ENCODE data around the gene FAM236D. TPM values are rescaled to one million over a fixed set of nuclear protein-coding genes. Genes with fewer than 3 reads are reported as not detected.
"Not testable (repeated sequence)": the region's sequence is repeated elsewhere in the genome, so short reads cannot be mapped to it uniquely, and the experiment has no call there.

FAM236D gene
- total RNA-seq: not detected

DNA sequence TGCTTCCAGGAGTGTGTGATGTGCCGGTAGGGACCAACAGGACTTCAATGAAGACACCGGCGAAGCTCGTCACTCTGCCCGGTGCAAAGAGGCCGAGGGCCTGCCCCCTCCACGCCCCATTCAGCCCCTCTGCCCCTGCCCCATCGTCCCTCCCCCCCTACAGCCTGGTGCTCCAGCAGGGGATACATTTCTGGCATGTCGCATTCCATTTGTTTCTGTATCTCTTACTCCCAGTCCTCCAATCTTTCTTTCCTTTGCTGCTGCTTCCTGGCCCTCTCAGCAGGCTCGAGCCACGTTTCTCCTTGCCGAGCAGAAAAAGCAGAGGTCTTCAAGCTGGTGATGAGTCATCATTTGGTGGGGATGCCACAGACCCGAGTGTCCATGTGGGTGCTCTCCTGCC, at the start of gene FAM236D:
Gene FAM236D (minus strand): TSS at position 101 of the 400 bp plus-strand sequence. CDS start 100 bp downstream, at position 1.
- POLR2A ChIA-PET; CTCF ChIA-PET; H3K27me3 Mint-ChIP-seq; H3K36me3 Mint-ChIP-seq (ENCODE audit: low read depth); H3K4me3 Mint-ChIP-seq; DNase-seq; H3K9me3 Mint-ChIP-seq; H3K4me1 Mint-ChIP-seq; H3K27ac Mint-ChIP-seq: not testable (repeated sequence)

DNA sequence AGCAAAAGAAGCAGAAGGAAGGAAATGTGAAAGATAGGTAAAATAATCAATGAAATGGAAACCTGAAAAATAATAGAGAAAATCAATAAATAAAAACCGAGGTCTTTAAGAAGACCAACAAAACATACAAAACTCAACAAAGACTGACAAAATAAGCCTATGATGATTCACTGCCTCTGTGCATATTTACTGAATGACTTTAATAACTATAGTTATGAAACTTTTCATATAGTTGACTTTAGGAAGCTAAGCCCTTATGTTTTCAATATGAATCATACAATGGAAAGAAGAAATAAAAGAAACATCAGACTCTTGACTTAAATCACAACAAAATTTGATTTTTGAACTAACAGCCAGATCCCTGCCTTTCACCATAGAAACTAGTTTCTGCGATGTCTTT, 29.5 kb upstream of the FAM236D start:
- H3K27ac Mint-ChIP-seq; H3K4me1 Mint-ChIP-seq; H3K27me3 Mint-ChIP-seq; H3K36me3 Mint-ChIP-seq (ENCODE audit: low read depth); DNase-seq; H3K4me3 Mint-ChIP-seq; POLR2A ChIA-PET; H3K9me3 Mint-ChIP-seq; CTCF ChIA-PET: not testable (repeated sequence)

DNA sequence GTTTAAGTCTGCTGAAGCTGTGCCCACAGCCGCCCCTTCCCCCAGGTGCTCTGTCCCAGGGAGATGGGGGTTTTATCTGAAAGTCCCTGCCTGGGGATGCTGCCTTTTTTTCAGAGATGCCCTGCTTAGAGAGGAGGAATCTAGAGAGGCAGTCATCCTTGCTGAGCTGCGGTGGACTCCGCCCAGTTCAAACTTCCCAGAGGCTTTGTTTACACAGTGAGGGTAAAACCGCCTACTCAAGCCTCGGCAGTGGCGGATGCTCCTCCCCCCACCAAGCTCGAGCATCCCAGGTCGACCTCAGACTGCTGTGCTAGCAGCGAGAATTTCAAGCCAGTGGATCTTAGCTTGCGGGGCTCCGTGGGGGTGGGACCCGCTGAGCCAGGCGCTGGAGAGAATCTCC, 22.7 kb upstream of the FAM236D start:
- CTCF ChIA-PET; H3K4me3 Mint-ChIP-seq; H3K36me3 Mint-ChIP-seq (ENCODE audit: low read depth); POLR2A ChIA-PET; H3K9me3 Mint-ChIP-seq; H3K4me1 Mint-ChIP-seq; DNase-seq; H3K27me3 Mint-ChIP-seq; H3K27ac Mint-ChIP-seq: not testable (repeated sequence)

DNA sequence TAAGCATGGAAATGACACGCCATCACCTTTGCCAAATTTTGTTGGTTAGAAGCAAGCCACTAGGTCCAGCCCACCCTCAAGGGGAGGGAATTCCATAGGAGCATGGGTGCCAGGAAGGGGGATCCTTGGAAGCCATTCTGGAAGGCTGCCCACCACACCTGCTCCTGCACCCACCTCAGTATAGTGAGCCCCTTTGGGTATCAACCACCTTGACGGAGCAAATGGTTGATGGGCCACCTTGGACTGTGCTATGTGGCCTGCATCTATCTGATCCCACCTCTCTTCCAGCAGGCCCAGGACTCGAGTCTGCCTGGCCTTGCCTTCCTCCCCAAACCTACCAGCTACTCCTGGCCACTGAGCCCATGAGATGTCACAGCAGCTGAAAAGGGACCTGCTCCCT, 17.6 kb downstream of the FAM236D start:
- H3K9me3 Mint-ChIP-seq; POLR2A ChIA-PET; H3K4me1 Mint-ChIP-seq; H3K27ac Mint-ChIP-seq; CTCF ChIA-PET; H3K27me3 Mint-ChIP-seq; H3K36me3 Mint-ChIP-seq (ENCODE audit: low read depth); H3K4me3 Mint-ChIP-seq; DNase-seq: not testable (repeated sequence)

DNA sequence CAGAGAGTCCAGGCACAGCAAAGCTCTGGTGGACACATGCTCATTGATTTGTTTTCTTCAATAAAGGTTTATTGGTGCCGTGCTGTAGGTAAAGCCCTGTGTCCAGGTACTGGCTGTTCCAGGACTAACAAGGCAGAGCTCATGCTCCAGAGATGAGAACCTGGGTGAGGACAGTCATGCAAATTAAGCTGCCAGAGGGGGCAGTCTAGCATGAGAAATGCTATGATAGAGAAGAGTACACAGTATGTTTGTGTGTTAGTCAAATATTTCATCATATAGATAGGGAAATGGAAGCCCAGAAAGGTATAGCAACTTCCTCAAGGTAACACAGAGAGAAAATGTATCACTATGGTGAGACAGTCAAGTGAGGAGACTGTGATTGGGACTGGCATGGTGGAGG, 19.9 kb downstream of the FAM236D start:
- H3K27ac Mint-ChIP-seq; H3K4me3 Mint-ChIP-seq; CTCF ChIA-PET; DNase-seq; H3K27me3 Mint-ChIP-seq; H3K4me1 Mint-ChIP-seq; H3K36me3 Mint-ChIP-seq (ENCODE audit: low read depth); H3K9me3 Mint-ChIP-seq; POLR2A ChIA-PET: not testable (repeated sequence)

DNA sequence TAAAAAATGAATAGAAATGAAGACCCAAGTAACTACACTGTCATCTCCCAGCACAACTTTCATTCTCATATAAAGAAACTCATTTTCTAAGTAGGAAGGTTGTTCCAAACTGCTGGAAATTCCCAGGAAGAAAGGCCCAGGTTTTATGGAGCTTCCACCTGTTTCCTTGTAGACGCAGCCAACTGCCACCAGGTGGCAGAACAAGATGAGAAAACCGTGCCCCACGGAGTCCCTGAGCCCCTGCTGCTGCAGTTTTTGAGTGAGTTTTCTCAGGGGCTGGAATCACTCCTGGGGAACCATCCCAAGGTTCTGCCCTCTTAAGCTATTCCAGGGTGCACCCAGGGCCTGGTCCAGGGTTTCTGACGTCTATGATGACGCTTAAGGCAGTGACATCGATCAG, 24.0 kb downstream of the FAM236D start:
- POLR2A ChIA-PET; H3K36me3 Mint-ChIP-seq (ENCODE audit: low read depth); H3K4me3 Mint-ChIP-seq; DNase-seq; H3K27me3 Mint-ChIP-seq; H3K4me1 Mint-ChIP-seq; H3K9me3 Mint-ChIP-seq; CTCF ChIA-PET; H3K27ac Mint-ChIP-seq: not testable (repeated sequence)

DNA sequence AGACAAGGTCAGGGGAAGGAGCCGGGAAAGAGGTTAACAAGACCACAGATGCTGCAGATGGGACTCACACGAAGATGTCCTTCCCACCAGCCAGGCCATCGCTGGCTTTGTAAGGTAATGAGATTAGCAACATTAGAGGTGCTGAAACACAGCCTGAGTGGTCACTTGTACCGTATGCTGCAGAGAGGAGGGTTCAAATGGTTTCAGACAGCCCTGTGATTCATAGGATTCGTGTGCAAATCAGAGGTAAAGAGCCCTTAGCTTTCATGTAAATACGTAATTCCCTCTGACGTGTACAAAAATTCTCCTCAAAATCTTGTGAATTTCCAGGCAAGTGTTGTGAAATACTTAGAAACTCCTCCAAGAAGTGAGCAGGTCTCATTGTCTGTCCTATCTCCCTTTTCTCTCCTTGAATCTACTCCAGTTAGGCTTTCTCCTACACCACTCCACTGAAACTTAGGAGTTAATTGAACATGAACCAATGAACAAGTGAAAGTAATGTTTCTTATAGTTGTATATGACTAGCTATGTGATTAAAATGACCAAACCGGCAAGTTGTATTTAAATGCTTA, 24.6 kb downstream of the FAM236D start:
- POLR2A ChIA-PET; H3K27me3 Mint-ChIP-seq; DNase-seq; H3K4me3 Mint-ChIP-seq; H3K4me1 Mint-ChIP-seq; H3K27ac Mint-ChIP-seq; CTCF ChIA-PET; H3K9me3 Mint-ChIP-seq; H3K36me3 Mint-ChIP-seq (ENCODE audit: low read depth): not testable (repeated sequence)

DNA sequence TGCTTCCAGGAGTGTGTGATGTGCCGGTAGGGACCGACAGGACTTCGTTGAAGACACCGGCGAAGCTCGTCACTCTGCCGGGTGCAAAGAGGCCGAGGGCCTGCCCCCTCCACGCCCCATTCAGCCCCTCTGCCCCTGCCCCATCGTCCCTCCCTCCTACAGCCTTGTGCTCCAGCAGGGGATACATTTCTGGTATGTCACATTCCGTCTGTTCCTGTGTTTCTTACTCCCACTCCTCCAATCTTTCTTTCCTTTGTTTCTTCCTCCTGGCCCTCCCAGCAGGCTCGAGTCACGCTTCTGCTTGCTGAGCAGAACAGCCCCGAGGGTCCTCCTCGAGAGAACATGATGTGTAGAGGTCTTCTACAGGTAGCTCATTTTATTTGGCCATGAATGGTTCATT, 25.4 kb downstream of the FAM236D start, which contains the start of gene FAM236B:
Gene FAM236B (minus strand): TSS at position 101 of the 400 bp plus-strand sequence. CDS start 100 bp downstream, at position 1.
- H3K27ac Mint-ChIP-seq; H3K4me3 Mint-ChIP-seq; H3K9me3 Mint-ChIP-seq; DNase-seq; H3K27me3 Mint-ChIP-seq; CTCF ChIA-PET; H3K36me3 Mint-ChIP-seq (ENCODE audit: low read depth); POLR2A ChIA-PET; H3K4me1 Mint-ChIP-seq: not testable (repeated sequence)

DNA sequence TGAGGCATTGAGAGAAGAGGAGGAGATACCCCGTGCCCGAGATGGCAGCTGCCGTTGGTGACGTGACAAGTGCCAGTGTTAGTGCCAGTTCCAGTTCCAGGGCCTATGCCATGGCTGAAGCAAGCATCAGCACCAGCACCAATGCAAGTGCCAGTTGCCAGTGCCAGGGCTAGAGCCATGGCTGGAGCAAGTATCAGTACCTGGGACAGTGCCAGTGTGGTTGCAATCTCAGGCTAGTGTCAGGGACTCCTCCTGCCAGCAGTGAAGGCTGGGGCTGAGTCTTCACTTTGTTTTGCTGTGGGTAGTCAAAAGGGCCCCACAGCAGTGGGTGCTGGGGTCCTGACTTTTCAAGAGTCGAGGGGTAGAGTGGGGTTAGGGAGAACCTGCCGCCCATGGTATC, 29.9 kb downstream of the FAM236D start:
- POLR2A ChIA-PET; H3K9me3 Mint-ChIP-seq; H3K4me3 Mint-ChIP-seq; H3K4me1 Mint-ChIP-seq; H3K27ac Mint-ChIP-seq; DNase-seq; H3K36me3 Mint-ChIP-seq (ENCODE audit: low read depth); CTCF ChIA-PET; H3K27me3 Mint-ChIP-seq: not testable (repeated sequence)

DNA sequence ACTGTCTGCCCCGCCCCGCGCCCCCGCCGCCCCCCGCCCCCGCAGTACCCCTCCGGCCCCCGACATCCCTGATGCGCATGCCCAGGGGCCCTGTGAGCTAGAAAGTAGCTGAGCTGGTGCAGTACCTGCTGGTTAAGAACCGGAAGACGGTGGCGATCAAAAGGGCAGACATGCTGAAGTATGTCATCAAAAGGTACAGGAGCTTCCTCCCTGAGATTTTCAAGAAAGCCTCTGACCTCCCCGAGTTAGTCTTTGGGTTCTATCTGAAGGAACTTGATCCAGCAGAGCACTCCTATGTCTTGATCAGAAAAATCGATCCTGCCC, 30.6 kb downstream of the FAM236D start:
- H3K4me3 Mint-ChIP-seq; H3K27ac Mint-ChIP-seq; DNase-seq; H3K4me1 Mint-ChIP-seq; H3K9me3 Mint-ChIP-seq; H3K27me3 Mint-ChIP-seq; CTCF ChIA-PET; H3K36me3 Mint-ChIP-seq (ENCODE audit: low read depth); POLR2A ChIA-PET: not testable (repeated sequence)

DNA sequence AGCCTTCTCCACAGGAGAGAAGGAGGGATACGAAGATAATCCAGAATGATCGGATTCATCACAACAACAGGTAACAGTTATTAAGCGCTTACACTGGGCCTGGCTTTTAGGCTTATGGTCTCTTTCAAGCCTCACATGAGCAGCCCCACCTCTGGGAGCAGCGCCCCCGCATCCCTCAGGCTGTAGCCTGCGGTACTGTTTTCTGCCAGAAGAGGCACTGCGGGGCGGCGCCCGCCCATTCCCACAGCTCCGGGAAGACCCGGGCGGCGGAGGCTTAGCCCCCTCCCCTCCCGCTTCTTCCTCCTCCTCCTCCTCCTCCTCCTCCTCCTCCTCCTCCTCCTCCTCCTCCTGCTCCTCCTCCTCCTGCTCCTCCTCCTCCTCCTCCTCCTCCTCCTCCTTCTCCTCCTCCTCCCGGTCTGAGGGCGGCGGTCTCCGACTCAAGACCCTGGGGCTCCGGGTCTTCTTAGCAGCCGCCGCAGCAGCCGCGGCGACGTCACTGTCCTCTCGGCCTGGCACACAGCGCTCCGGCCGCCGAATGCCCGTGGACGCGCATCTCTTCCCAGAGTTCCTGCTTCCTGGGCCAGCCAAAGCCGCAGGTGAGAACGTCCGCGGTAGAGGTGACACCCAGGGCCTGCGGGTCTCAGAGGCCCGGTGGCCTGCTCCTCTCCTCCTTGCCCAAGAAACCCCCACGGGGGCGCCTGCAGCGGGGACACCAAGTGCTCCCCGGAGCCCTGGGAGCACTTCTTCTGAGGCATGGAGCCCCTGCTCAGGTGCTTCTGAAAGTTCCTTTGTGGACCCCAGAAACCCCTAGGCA, 31.1 kb downstream of the FAM236D start, which contains the start of gene DMRTC1B:
Gene DMRTC1B (plus strand): TSS at position 238 of the 814 bp plus-strand sequence. CDS start 68,246 bp downstream, outside the sequence.
- POLR2A ChIA-PET; H3K27ac Mint-ChIP-seq; H3K4me1 Mint-ChIP-seq; H3K27me3 Mint-ChIP-seq; H3K4me3 Mint-ChIP-seq; DNase-seq; H3K36me3 Mint-ChIP-seq (ENCODE audit: low read depth); H3K9me3 Mint-ChIP-seq; CTCF ChIA-PET: not testable (repeated sequence)

DNA sequence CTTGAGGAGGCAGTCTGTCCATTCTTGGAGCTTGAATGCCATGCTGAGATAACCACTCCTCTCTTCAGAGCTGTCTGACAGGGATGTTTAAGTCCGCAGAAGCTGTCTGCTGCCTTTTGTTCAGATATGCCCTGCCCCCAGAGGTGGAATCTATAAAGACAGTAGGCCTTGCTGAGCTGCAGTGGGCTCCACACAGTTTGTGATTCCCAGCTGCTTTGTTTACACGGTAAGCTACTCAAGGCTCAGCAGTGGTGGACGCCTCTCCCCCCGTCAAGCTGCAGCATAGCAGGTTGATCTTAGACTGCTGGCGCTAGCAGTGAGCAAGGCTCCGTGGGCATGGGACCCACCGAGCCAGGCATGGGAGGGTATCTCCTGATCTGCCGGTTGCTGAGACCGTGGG, 47.6 kb downstream of the FAM236D start:
- H3K27me3 Mint-ChIP-seq; H3K9me3 Mint-ChIP-seq; H3K4me1 Mint-ChIP-seq; POLR2A ChIA-PET; H3K4me3 Mint-ChIP-seq; DNase-seq; H3K27ac Mint-ChIP-seq; H3K36me3 Mint-ChIP-seq (ENCODE audit: low read depth); CTCF ChIA-PET: not testable (repeated sequence)

Data from activated CD4-positive, alpha-beta T cell treated with anti-CD3 and anti-CD28 coated beads, Interleukin-2, amount 10 ng/mL, durations not matched to agents 7 days and 5 days (primary cell).